Lung (tissue), 12 donors: Measurements from ENCODE around the gene CNRIP1. TPM values are rescaled to one million over a fixed set of nuclear protein-coding genes. Genes with fewer than 3 reads are reported as not detected.

Source experiments
- ATAC-seq: fragments of 200-7000 bp; cut with Tn5 transposase; one replicate; pipeline ENCODE4 v1.9.1; 2020; ENCODE audit warnings: moderate number of reproducible peaks; ENCODE audit not compliant: insufficient read depth, low FRiP score
- DNase-seq, 3 donors: peaks; one replicate each; pipeline ENCODE4 v3.0.0-alpha.2; 2013 to 2017
- H3K27ac ChIP-seq, 2 donors: one replicate each; pipeline ENCODE4 v1.5.1; 2013; ENCODE audit warnings: mild to moderate bottlenecking in 2 of 2, moderate library complexity in 2 of 2, control low read depth in 1 of 2, inconsistent platforms in 1 of 2, low read depth in 1 of 2, low read length in 1 of 2
- H3K27me3 ChIP-seq, 3 donors: one replicate each; pipeline ENCODE4 v1.5.1; 2013; ENCODE audit warnings: low read length in 2 of 3; ENCODE audit not compliant: control insufficient read depth in 3 of 3, insufficient read depth in 3 of 3
- H3K36me3 ChIP-seq, 4 donors: one replicate each; pipeline ENCODE4 v1.5.1; 2013; ENCODE audit warnings: low read length in 4 of 4, mild to moderate bottlenecking in 1 of 4, moderate library complexity in 1 of 4; ENCODE audit not compliant: control insufficient read depth in 4 of 4, insufficient read depth in 4 of 4
- H3K4me1 ChIP-seq, 5 donors: one replicate each; pipeline ENCODE4 v1.5.1; 2013; ENCODE audit warnings: low read length in 5 of 5, mild to moderate bottlenecking in 2 of 5, moderate library complexity in 1 of 5; ENCODE audit not compliant: control insufficient read depth in 5 of 5, insufficient read depth in 5 of 5
- H3K4me3 ChIP-seq: one replicate; pipeline ENCODE4 v1.5.1; 2013; ENCODE audit warnings: mild to moderate bottlenecking, control low read depth, moderate library complexity
- H3K9ac ChIP-seq, 2 donors: one replicate each; pipeline ENCODE4 v1.5.1; 2013; ENCODE audit warnings: low read length in 2 of 2, control low read depth in 1 of 2; ENCODE audit not compliant: insufficient read depth in 1 of 2
- H3K9me3 ChIP-seq, 4 donors: one replicate each; pipeline ENCODE4 v1.5.1; 2013; ENCODE audit warnings: low read length in 3 of 4, mild to moderate bottlenecking in 1 of 4, moderate library complexity in 1 of 4; ENCODE audit not compliant: control insufficient read depth in 4 of 4, insufficient read depth in 3 of 4
- CTCF ChIP-seq: IDR thresholded peaks from 2 replicates; pipeline ENCODE4 v1.5.1; 2012; ENCODE audit warnings: mild to moderate bottlenecking; ENCODE audit errors: control extremely low read depth, extremely low read depth
- WGBS, 2 donors: extraction: QIAGEN DNeasy Blood & Tissue Kit; methylation state at CpG; one replicate each; pipeline ENCODE4 v1.1.7; 2013; 5-methylcytosine and 5-hydroxymethylcytosine counted together
- polyA plus RNA-seq, 2 donors: library from polyadenylated mRNA; stranded (reverse); fragments of 200-250 nt; gene quantifications; one replicate each; pipeline ENCODE4 v1.2.1, GENCODE V29; 2013
- total RNA-seq, 2 donors: library from RNA; depleted of rRNA in 1 of 2; stranded (reverse); fragments of >200 nt in 1 of 2; gene quantifications; one replicate each; pipeline ENCODE4 v1.2.1, GENCODE V29; 2014 to 2021
- donor health status: control.
- donor health status: control.
- donor health status: Bipolar disorder and iron deficiency.
- donor health status: healthy.
- donor health status: DM: yes; HTN: yes; CAD: no.

CNRIP1 gene
- total and polyA plus RNA-seq, 4 donors: 9.0 to 29.3 (median 14.5) TPM

- ATAC-seq (no peak), DNase-seq (no peak)
- Histone ChIP-seq H3K36me3 (peaks cover 0 to 2% (median 0%) of the 10 kb centered on the region in 4 donors), H3K27ac (no peak overlapping the region), H3K9me3 (no peaks in the 10 kb centered on the region), H3K9ac (no peak overlapping the region), H3K4me3 (no peak overlapping the region), H3K4me1 (peaks cover 4 to 37% (median 10%) of the 10 kb centered on the region in 5 donors), H3K27me3 (no peaks in the 10 kb centered on the region)
- no peak for TF ChIP-seq CTCF
- 98 to 99% methylated on average over 4 of the region's 4 CpGs for WGBS, 2 donors
Observed at GRCh38 chr2:68245066-68245465, 74.7 kb downstream of the CNRIP1 start.

GRCh38 chr2:68244456-68244855 lies 75.3 kb downstream of the CNRIP1 start:
- DNase-seq (no peak), ATAC-seq (no peak)
- Histone ChIP-seq H3K9ac (no peak overlapping the region), H3K27me3 (no peaks in the 10 kb centered on the region), H3K9me3 (no peaks in the 10 kb centered on the region), H3K4me1 (peaks cover 0 to 40% (median 10%) of the 10 kb centered on the region in 5 donors), H3K36me3 (peaks cover 0 to 2% (median 0%) of the 10 kb centered on the region in 4 donors), H3K27ac (no peak overlapping the region), H3K4me3 (no peak overlapping the region)
- TF ChIP-seq CTCF: no peak
- 60 to 75% methylated on average over 2 of the region's 2 CpGs for WGBS, 2 donors

Other genes with a start within 250 kb of the CNRIP1 start
- gene PNO1, start 162.1 kb downstream of the CNRIP1 start, total RNA-seq: 10 to 100 TPM in 1 of 2 donors, 1 to 10 TPM in 1; 7.8 to 13.3 TPM
- gene PNO1, start 162.1 kb downstream of the CNRIP1 start, polyA plus RNA-seq: 10 to 100 TPM in 1 of 2 donors, 1 to 10 TPM in 1; 8.2 to 19.4 TPM
- gene PPP3R1, start 67.4 kb downstream of the CNRIP1 start, total RNA-seq: 10 to 100 TPM; 48.6 to 69.7 TPM
- gene PPP3R1, start 67.4 kb downstream of the CNRIP1 start, polyA plus RNA-seq: 10 to 100 TPM; 20.8 to 24.9 TPM
- 10 to 100 TPM; 25.9 to 29.0 TPM for gene PLEK, start 45.3 kb upstream of the CNRIP1 start, total RNA-seq
- 100 to 1,000 TPM in 1 of 2 donors, 1 to 10 TPM in 1; 8.2 to 181 TPM for gene PLEK, start 45.3 kb upstream of the CNRIP1 start, polyA plus RNA-seq
- 1 to 10 TPM; 1.3 to 1.9 TPM for gene FBXO48, start 147.3 kb upstream of the CNRIP1 start, total RNA-seq
- gene FBXO48, start 147.3 kb upstream of the CNRIP1 start, polyA plus RNA-seq: under 1 TPM; 0.52 to 0.67 TPM
- gene APLF, start 147.6 kb upstream of the CNRIP1 start, total RNA-seq: 10 to 100 TPM in 1 of 2 donors, 1 to 10 TPM in 1; 3.7 to 11.8 TPM
- under 1 TPM; 0.50 to 0.89 TPM for gene APLF, start 147.6 kb upstream of the CNRIP1 start, polyA plus RNA-seq